Measurements from ENCODE around the gene ITPR3.

ITPR3 gene

GRCh38 chr6:33620856-33621710 lies at the start of gene ITPR3:
Gene ITPR3, plus strand, starts transcription at chr6:33621322. Its CDS starts 281 bp downstream, at chr6:33621603.
- peak; percentile 79 for DNase-seq (ENCODE audit: low spot score)

DNA sequence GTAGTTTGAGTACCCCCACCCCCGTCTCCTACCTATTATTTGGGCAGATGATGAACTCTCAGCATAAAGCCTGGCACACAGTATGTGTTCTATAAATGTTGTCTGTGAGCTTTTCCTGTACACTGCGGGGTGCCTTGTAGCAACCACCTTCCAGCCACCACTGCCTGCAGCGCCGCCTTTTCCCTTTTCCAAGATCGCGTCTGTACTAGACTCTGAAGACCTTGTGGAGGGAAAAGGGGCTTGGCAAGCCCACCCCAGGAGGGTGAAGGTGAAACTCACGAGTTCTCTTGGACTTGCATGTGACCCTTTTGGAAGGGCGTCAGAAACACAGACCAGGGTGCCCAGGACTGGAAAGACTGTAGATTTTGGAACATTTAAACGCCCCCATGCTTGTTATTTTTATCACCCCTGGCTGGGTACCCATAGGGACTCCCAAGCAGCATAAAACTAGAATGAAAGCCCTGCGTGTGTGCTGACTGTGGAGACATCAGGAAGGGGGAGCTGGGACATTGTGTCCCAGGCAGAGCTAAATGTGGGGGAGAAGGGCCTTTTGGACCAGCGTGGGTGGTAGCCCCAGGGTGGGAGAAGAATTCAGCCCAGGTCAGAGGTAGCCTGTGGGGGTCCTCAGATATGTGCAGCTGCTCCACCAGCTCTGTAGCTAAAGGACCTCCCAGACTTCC lies 49.3 kb upstream of the ITPR3 start:
- no peak for DNase-seq (ENCODE audit: low spot score)

DNA sequence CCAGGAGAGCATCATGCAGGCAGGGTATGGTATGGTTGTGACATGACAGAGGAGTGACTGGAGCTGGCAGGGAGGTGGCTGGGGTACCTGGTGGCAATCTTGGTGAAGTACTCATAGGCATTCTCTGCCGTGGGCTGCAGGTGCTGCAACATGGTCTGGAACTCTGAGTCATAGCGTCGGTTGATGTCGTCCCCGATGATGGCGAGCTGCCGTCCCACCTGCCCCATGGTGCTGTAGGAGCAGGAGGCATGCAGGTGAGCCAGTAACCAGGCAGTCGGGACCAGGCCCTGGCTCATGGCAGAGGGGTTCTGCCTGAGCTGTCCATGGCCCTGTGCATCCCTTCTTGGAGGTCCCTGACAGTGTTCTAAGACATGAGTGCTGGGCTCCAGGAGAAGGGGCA lies 45.9 kb upstream of the ITPR3 start:
- DNase-seq (ENCODE audit: low spot score) = no peak

GRCh38 chr6:33576668-33577067 lies 44.5 kb upstream of the ITPR3 start:
- no peak for DNase-seq (ENCODE audit: low spot score)

GRCh38 chr6:33577106-33577535 lies 44.0 kb upstream of the ITPR3 start:
- no peak for DNase-seq (ENCODE audit: low spot score)

- no peak for DNase-seq (ENCODE audit: low spot score)
Observed at GRCh38 chr6:33577718-33578117, 43.4 kb upstream of the ITPR3 start.

- DNase-seq (ENCODE audit: low spot score) = no peak
Observed at GRCh38 chr6:33578164-33578563, 43.0 kb upstream of the ITPR3 start.

DNA sequence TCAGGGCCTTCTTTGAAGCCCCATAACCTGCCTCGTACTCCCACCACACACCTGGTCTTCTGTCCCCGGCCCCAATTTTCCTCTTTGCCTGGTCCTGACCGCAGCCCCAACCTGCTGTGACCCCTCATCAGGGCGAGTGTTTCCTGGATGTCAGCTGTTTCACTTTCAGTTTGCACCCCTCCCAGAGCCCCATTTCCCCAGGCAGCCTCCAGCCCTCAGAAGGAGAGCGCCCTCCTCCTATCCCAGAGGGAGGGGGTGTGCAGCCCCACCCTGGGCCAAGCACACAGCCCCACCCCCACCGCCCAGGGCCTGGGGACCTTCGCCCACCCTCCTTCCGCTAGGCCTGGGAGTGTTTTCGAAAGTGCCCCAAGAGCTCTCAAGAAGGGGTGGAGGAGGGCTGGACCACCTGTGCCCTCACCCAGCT lies 42.5 kb upstream of the ITPR3 start:
- peak; percentile 58 for DNase-seq (ENCODE audit: low spot score)

GRCh38 chr6:33579828-33580714 lies 41.1 kb upstream of the ITPR3 start, which contains the start of gene BAK1:
Gene BAK1, minus strand, starts transcription at chr6:33580276. Its CDS starts 2,672 bp downstream, at chr6:33577604.
- peak; percentile 91 for DNase-seq (ENCODE audit: low spot score)

DNA sequence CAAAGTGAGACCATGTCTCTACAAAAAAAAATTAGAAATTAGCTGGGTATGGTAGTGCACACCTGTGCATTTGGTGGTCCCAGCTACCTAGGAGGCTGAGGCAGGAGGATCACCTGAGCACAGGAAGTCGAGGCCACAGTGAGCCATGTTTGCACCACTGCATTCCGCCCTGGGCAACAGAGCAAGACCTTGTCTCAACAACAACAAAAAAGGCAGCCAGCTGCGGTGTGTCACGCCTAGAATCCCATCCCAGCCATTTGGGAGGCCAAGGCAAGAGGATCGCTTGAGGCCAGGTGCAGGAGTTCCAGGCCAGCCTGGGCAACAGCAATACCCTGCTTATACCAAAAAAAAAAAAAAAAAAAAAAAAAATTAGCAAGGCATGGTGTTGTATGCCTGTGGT lies 39.9 kb upstream of the ITPR3 start:
- no peak for DNase-seq (ENCODE audit: low spot score)

- no peak for DNase-seq (ENCODE audit: low spot score)
Observed at GRCh38 chr6:33583591-33584155, 37.4 kb upstream of the ITPR3 start.

GRCh38 chr6:33584700-33585402 lies 36.3 kb upstream of the ITPR3 start:
- no peak for DNase-seq (ENCODE audit: low spot score)

DNA sequence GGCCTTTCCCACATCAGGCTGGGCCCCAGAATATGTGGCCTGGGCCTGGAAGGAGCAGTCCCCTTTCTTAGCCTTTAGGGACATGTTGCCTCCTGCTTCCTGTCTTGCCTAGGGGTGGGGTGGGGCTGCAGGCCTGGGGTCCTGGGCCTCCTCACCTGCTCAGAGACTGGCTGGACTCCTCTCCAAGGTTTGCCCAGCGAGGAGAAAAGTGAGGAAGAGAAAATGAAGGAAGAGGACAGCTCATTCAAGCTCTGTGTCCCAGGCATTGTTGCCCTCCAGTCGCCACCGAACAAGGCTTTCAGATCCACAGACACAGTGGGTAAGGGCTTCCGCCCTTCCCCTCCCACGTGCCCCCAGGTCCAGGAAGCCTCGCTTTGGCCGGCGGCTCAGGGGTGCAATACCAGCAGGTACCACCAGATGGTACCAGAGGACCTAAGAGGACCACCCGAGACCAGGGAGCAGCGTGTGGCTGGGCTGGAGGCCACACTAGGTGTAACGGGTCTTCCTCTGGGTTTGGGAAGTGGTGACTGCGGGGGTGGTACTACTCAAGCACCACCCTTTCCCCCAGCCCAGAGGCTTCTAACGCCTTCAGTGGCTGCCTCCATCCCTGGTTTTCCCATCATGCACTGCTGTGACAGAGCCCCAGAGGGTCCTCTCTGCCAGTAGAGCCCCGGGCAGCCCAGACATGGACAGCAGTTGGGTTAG lies 35.6 kb upstream of the ITPR3 start:
- peak; percentile 92 for DNase-seq (ENCODE audit: low spot score)

DNA sequence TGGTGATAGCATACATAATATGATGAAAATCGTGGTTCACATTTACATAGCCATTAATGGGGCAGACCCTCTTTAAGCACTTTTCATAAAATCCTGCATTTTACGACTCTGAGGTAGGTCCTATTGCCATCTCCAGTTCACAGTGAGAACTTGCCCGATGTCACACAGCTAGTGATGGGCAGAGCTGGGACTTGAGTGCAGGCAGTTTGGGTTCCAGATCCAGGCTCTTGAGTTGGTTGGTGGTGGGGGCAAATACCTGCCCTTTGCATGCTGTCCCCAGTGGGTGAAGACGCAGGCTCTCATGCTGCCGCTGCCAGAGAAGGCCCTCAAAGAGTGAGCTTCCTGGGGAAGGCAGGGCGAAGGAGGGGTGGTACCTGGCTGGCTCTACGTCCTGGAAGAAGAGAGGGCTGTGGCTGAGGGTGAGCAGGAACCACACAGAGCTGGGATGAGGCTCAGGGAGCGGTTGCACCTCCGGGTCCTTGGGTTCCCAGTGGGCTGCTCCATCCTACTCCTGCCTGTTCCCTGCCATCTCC lies 34.9 kb upstream of the ITPR3 start:
- DNase-seq (ENCODE audit: low spot score) = no peak

DNA sequence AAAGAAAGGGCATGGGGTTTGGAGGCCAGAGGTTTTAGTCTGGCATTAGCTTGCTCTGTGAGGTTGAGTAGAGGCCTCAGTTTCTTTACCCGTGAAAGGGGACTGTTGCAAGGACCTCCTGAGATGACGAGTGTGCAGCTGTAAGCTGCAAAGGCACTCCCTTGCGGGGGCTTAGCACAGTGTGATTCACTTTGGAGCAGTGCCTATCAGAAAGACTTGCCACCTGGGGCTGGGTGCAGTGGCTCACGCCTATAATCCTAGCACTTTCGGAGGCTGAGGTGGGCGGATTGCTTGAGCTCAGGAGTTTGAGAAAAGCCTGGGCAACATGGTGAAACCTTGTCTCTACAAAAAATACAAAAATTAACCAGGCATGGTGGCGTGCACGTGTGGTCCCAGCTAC lies 33.6 kb upstream of the ITPR3 start:
- DNase-seq (ENCODE audit: low spot score) = no peak

GRCh38 chr6:33588894-33589293 lies 32.2 kb upstream of the ITPR3 start:
- DNase-seq (ENCODE audit: low spot score) = no peak

DNA sequence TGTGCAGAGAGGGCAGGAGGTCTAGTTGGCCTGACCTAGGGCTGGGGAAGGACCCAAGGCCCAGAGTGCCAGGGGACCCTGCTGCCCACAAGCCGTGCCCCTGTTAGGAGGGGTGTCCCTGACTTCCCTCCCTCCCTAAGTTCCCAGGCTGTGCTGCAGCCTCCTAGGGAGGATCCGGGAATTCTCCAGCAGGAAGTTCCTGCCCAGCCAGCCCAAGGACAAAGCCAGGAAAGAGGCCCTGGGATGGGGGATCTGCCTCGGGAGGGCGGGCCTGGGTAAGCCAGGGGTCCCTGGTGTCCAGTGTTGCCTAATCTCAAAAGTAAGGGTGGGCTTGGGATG lies 31.8 kb upstream of the ITPR3 start:
- no peak for DNase-seq (ENCODE audit: low spot score)

DNA sequence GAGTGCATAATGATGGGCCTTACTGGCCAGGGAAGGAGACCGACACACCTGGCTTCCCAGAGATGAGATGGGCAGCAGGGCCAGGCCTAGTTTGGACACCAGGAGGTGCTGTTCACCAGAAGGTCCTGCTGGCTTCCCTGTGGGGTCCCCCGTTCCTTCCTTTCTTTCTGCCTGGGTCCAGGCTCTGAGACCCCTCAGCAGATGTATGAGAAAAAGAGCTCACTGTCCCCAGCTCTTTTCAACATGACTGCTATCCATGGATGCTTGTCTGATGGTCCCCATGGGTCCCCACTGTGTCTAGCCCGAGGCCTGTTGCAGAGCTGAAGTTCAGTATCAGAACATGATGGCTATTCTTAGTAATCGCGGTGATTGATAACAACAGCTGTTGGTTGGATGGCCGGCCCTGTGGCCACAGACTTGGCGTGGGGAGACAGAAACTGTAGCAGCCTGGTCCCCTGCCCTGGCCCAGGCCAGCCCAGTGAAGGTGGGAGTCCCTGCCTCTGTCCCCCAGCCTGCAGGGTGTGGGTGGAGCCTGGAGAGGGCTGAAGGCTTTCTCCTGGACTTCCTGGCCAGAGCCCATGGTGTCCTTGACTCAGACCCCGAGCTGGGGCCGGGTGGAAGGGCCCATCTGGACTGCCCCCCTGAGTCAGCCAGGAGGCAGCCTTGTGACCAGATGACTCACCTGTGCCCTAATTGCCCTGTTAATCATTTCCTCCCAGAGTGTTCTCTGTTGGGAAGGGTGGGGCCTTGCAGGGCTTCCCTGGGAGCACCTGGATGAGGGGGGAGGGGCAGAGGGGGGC lies 31.2 kb upstream of the ITPR3 start:
- no peak for DNase-seq (ENCODE audit: low spot score)

GRCh38 chr6:33590531-33591198 lies 30.5 kb upstream of the ITPR3 start:
- no peak for DNase-seq (ENCODE audit: low spot score)
